ENCODE data around the gene SERPINF2.

The SERPINF2 gene

GRCh38 chr17:1745513-1746020 is 2.9 kb downstream of the SERPINF2 start:
- H3K4me3 ChIP-seq (ENCODE audit: control insufficient read depth, low read depth, low read length), result no peak overlapping the region
- no peak for DNase-seq (ENCODE audit: low read depth)
- TF ChIP-seq CTCF (IDR thresholded peaks at IDR 0.05; ENCODE audit: control insufficient read depth, insufficient read depth, low read depth, low read length, missing control alignments), result no peak

DNA sequence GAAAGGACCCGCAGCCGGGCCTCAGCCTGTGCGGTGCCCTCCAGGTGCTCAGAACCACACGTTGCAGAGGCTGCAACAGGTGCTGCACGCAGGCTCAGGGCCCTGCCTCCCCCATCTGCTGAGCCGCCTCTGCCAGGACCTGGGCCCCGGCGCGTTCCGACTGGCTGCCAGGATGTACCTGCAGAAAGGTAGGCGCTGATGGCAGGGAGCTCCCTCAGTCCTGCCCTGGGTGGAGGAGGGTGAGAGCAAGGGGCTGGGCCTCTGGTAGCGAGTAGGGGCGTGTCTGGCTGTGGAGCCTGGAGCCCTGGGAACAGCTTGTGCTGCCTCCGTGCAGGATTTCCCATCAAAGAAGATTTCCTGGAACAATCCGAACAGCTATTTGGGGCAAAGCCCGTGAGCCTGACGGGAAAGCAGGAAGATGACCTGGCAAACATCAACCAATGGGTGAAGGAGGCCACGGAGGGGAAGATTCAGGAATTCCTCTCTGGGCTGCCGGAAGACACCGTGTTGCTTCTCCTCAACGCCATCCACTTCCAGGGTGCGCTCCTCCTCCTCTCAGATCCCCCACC is 4.4 kb downstream of the SERPINF2 start:
- no peak overlapping the region for H3K4me3 ChIP-seq (ENCODE audit: control insufficient read depth, low read depth, low read length)
- TF ChIP-seq CTCF (IDR thresholded peaks at IDR 0.05; ENCODE audit: control insufficient read depth, insufficient read depth, low read depth, low read length, missing control alignments), result no peak
- DNase-seq (ENCODE audit: low read depth), result no peak

GRCh38 chr17:1750628-1751027 is 8.0 kb downstream of the SERPINF2 start:
- TF ChIP-seq CTCF (IDR thresholded peaks at IDR 0.05; ENCODE audit: control insufficient read depth, insufficient read depth, low read depth, low read length, missing control alignments), result no peak
- H3K4me3 ChIP-seq (ENCODE audit: control insufficient read depth, low read depth, low read length), result no peak overlapping the region
- no peak for DNase-seq (ENCODE audit: low read depth)

DNA sequence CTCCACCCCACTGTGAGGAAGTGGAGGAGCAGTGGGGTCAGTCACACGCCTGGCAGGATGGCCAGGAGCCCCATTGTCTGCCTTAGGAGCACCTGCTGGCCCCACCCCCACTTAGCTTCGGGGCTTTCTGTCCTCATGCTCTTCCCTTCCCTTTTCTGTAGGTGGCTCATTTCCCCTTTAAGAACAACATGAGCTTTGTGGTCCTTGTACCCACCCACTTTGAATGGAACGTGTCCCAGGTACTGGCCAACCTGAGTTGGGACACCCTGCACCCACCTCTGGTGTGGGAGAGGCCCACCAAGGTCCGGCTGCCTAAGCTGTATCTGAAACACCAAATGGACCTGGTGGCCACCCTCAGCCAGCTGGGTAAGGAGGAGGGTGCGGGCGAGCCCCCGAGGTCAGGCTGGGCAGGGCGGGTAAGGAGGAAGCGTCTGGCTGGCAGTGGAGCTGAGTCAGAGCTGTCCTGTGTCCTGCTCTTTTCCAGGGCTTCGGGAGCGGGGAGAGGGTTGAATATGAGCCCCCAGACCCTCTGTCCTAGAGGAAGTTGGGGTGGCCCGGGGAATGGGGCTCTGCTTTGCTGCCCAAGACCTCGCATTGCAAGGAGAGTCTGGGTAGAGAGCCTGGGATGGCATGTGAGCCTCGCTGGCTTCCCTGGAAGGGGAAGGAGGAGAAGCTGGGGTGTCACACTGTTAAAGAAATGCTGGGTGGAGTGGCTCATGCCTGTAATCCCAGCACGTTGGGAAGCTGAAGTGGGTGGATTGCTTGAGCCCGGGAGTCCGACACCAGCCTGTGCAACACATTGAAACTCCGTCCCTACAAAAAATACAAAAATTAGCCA is 10.0 kb downstream of the SERPINF2 start:
- H3K4me3 ChIP-seq (ENCODE audit: control insufficient read depth, low read depth, low read length), result no peak overlapping the region
- no peak for DNase-seq (ENCODE audit: low read depth)
- no peak for TF ChIP-seq CTCF (IDR thresholded peaks at IDR 0.05; ENCODE audit: control insufficient read depth, insufficient read depth, low read depth, low read length, missing control alignments)

DNA sequence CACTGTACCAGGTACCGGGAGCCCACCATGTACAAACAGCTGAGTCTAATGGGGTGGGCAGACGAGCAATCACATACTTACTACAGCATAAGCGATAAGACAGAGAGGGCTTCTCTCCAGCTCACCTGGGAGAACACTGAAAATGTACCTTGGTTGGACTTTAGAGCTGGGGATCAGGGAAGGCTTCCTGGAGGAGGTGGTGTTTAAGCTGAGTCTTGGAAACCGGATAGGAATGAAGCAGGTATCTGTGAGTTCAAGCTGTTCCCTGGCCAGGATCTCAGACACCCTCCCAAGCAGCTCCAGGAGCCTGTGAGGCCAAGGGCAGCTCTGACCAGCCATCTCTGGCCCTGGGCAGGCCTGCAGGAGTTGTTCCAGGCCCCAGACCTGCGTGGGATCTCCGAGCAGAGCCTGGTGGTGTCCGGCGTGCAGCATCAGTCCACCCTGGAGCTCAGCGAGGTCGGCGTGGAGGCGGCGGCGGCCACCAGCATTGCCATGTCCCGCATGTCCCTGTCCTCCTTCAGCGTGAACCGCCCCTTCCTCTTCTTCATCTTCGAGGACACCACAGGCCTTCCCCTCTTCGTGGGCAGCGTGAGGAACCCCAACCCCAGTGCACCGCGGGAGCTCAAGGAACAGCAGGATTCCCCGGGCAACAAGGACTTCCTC is 11.2 kb downstream of the SERPINF2 start:
- no peak for DNase-seq (ENCODE audit: low read depth)
- no peak overlapping the region for H3K4me3 ChIP-seq (ENCODE audit: control insufficient read depth, low read depth, low read length)
- TF ChIP-seq CTCF (IDR thresholded peaks at IDR 0.05; ENCODE audit: control insufficient read depth, insufficient read depth, low read depth, low read length, missing control alignments), result no peak

- no peak overlapping the region for H3K4me3 ChIP-seq (ENCODE audit: control insufficient read depth, low read depth, low read length)
- no peak for TF ChIP-seq CTCF (IDR thresholded peaks at IDR 0.05; ENCODE audit: control insufficient read depth, insufficient read depth, low read depth, low read length, missing control alignments)
- DNase-seq (ENCODE audit: low read depth), result no peak
Observed at GRCh38 chr17:1754430-1755112, 11.9 kb downstream of the SERPINF2 start.

Data from AG09309 (cell line).